ENCODE measurements around the gene IL22RA1. TPM values are rescaled to one million over a fixed set of nuclear protein-coding genes. Genes with fewer than 3 reads are reported as not detected.

The IL22RA1 gene
- total RNA-seq, 1 donor = 0.09 TPM

- no peak overlapping the region for H3K4me3 ChIP-seq (ENCODE audit: low read depth, low read length)
- no peak for TF ChIP-seq CTCF (IDR thresholded peaks at IDR 0.05; ENCODE audit: insufficient read depth, low read length)
- DNase-seq (ENCODE audit: low read depth) = no peak
These were observed 35.5 kb upstream of the IL22RA1 start for GRCh38 chr1:24178407-24178806.

- H3K4me3 ChIP-seq (ENCODE audit: low read depth, low read length) = no peak overlapping the region
- TF ChIP-seq CTCF (IDR thresholded peaks at IDR 0.05; ENCODE audit: insufficient read depth, low read length) = no peak
- no peak for DNase-seq (ENCODE audit: low read depth)
These were observed 34.2 kb upstream of the IL22RA1 start for GRCh38 chr1:24177161-24177560.

GRCh38 chr1:24175033-24175755, 32.3 kb upstream of the IL22RA1 start:
- TF ChIP-seq CTCF (IDR thresholded peaks at IDR 0.05; ENCODE audit: insufficient read depth, low read length) = no peak
- no peak for DNase-seq (ENCODE audit: low read depth)
- H3K4me3 ChIP-seq (ENCODE audit: low read depth, low read length) = no peak overlapping the region

GRCh38 chr1:24173638-24174575, 31.0 kb upstream of the IL22RA1 start:
- no peak overlapping the region for H3K4me3 ChIP-seq (ENCODE audit: low read depth, low read length)
- DNase-seq (ENCODE audit: low read depth) = no peak
- TF ChIP-seq CTCF (IDR thresholded peaks at IDR 0.05; ENCODE audit: insufficient read depth, low read length) = no peak

DNA sequence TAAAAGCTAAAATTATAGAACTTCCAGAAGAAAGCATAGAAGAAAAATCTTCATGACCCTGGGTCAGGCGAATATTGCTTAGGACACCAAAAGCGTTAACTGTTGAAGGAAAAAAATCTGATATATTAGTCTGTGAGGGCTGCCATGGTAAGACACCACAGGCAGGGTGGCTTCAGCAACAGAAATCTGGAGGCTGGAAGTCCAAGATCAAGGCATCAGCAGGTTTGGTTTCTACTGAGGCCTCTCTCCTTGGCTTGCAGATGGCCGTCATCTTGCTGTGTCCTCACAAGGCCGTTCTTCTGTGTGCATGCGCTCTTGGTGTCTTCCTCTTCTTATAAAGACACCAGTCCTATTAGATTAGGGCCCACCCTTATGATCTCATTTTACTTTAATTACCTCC, 29.7 kb upstream of the IL22RA1 start:
- TF ChIP-seq CTCF (IDR thresholded peaks at IDR 0.05; ENCODE audit: insufficient read depth, low read length) = no peak
- no peak for DNase-seq (ENCODE audit: low read depth)

DNA sequence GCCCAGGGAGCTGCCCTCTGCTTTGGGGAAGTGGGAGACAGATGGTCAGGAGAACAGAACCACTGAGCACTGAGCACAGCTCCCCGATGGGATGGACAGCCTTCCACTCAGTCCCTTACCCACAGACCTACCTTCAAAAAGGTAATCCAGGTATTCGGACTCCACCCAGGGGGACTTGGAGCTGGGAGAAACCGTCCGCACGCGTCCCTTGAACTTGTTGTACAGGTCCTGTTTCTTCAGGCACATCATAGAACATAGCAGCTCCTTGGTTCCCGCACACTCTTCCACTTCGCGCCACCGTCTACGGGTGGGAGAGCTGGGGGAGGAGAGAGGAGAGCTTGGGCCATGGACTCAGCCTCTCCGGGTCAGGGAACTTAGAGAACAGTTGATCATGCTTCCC, 26.3 kb upstream of the IL22RA1 start:
- H3K4me3 ChIP-seq (ENCODE audit: low read depth, low read length) = no peak overlapping the region
- no peak for DNase-seq (ENCODE audit: low read depth)
- no peak for TF ChIP-seq CTCF (IDR thresholded peaks at IDR 0.05; ENCODE audit: insufficient read depth, low read length)

More for the DNA sequence above, 29.7 kb upstream of the IL22RA1 start:
- H3K4me3 ChIP-seq (ENCODE audit: low read depth, low read length) = no peak overlapping the region

All from fibroblast of the aortic adventitia (primary cell).